Transverse colon (tissue), 4 donors: ENCODE results near the gene GSC2. TPM values are rescaled to one million over a fixed set of nuclear protein-coding genes. Genes with fewer than 3 reads are reported as not detected.
A peak's percentile ranks its signal among the peaks of the same experiment; 100 is the strongest.

Experiments
- DNase-seq: peaks from one replicate; pipeline ENCODE4 v3.0.0-alpha.2; 2019
- H3K27ac ChIP-seq, 4 donors: fragments of 200-600 bp; sonication (generic); 2 replicates each; pipeline ENCODE4 v1.5.1; 2016 to 2018; ENCODE audit warnings: inconsistent platforms in 4 of 4
- H3K27me3 ChIP-seq: fragments of 200-600 bp; sonication (generic); 2 replicates; pipeline ENCODE4 v1.5.1; 2017; ENCODE audit warnings: inconsistent platforms
- H3K36me3 ChIP-seq, 4 donors: fragments of 200-600 bp; sonication (generic); 2 replicates each; pipeline ENCODE4 v1.5.1; 2017 to 2019; ENCODE audit warnings: inconsistent platforms in 4 of 4
- H3K4me1 ChIP-seq, 4 donors: fragments of 200-600 bp; sonication (generic); 2 replicates each; pipeline ENCODE4 v1.5.1; 2017 to 2020; ENCODE audit warnings: inconsistent platforms in 4 of 4
- H3K4me3 ChIP-seq, 4 donors: fragments of 200-600 bp; sonication (generic); 1 replicate in 1 of 4; 2 replicates in 3 of 4; pipeline versions ENCODE4 v1.5.1 to v1.6.1; 2017 to 2019; ENCODE audit warnings: inconsistent platforms in 4 of 4
- H3K9me3 ChIP-seq, 2 donors: fragments of 200-600 bp; sonication (generic); 2 replicates each; pipeline ENCODE4 v1.5.1; 2017 to 2019; ENCODE audit warnings: inconsistent platforms in 2 of 2
- CTCF ChIP-seq, 5 experiments: fragments of 200-600 bp in 3 of 5; fragments of 450-650 bp in 2 of 5; sonication (generic) in 3 of 5; IDR thresholded peaks; 1 replicate in 2 of 5; 2 replicates in 3 of 5; pipeline ENCODE4 v1.5.1; 2016 to 2017; ENCODE audit warnings: antibody characterized with exemption in 5 of 5, inconsistent platforms in 3 of 5, mild to moderate bottlenecking in 2 of 5, moderate library complexity in 1 of 5
- EP300 ChIP-seq: sonication (generic); formaldehyde crosslinking; IDR thresholded peaks from one replicate; pipeline ENCODE4 v1.6.1; 2017; ENCODE audit warnings: antibody characterized with exemption, low read depth
- POLR2A ChIP-seq: fragments of 450-650 bp; IDR thresholded peaks from one replicate; pipeline ENCODE4 v1.6.1; 2016; ENCODE audit warnings: antibody characterized with exemption, mild to moderate bottlenecking, moderate library complexity
- POLR2AphosphoS5 ChIP-seq, 3 donors: sonication (generic); formaldehyde crosslinking; IDR thresholded peaks; one replicate each; pipeline ENCODE4 v1.6.1; 2016; ENCODE audit warnings: antibody characterized with exemption in 3 of 3
- WGBS, 2 donors: methylation state at CpG; one replicate each; pipeline ENCODE4 v1.1.5; 2018; ENCODE audit warnings: low coverage in 1 of 2; 5-methylcytosine and 5-hydroxymethylcytosine counted together
- in situ Hi-C, 4 donors: fragments of 200-750 bp; cut with MboI; loops; one replicate each; pipeline versions ENCODE4 v1.15.0 to v1.15.1; 2017; ENCODE audit warnings: low sequenced_read_pairs in 3 of 4, low pct_ligation_motif_present in 1 of 4, low pct_unique_long_range_greater_than_20kb in 1 of 4
- intact Hi-C: fragments of 100-400 bp; cut with DNase I; formaldehyde crosslinking; loops from one replicate; pipeline ENCODE4 v1.15.1; 2023; ENCODE audit warnings: low total_unique reads
- total RNA-seq, 4 donors: library from RNA; depleted of rRNA; stranded (reverse); fragments of >200 nt; gene quantifications; one replicate each; pipeline ENCODE4 v1.1.0, GENCODE V29; 2016

GSC2 gene
- total RNA-seq, 4 donors from 2014 or later = not detected

- Histone ChIP-seq H3K4me3 (no peak overlapping the region), H3K27ac (peak overlapping the region in 2 of 4 donors; percentile 32 to 60), H3K4me1 (peaks cover 14 to 58% (median 24%) of the 10 kb centered on the region in 4 donors), H3K9me3 (no peaks in the 10 kb centered on the region), H3K36me3 (no peaks in the 10 kb centered on the region), H3K27me3 (no peaks in the 10 kb centered on the region)
- intact Hi-C loops = no loop called here
- TF ChIP-seq EP300 (no peak), POLR2AphosphoS5 (IDR thresholded peaks at IDR 0.05) (no peak), CTCF (IDR thresholded peaks at IDR 0.05) (no peak), POLR2A (no peak)
- no peak for DNase-seq
- WGBS, 2 donors = 59 to 81% methylated on average over 2 to 3 of the region's 3 CpGs
- in situ Hi-C loops = no loop called here
Measured at GRCh38 chr22:19108807-19109197, 41.3 kb downstream of the GSC2 start.

GRCh38 chr22:19107730-19108074 is 42.4 kb downstream of the GSC2 start:
- Histone ChIP-seq H3K4me3 (no peak overlapping the region), H3K27me3 (no peaks in the 10 kb centered on the region), H3K27ac (no peak overlapping the region), H3K9me3 (no peaks in the 10 kb centered on the region), H3K36me3 (no peaks in the 10 kb centered on the region), H3K4me1 (peaks cover 14 to 60% (median 26%) of the 10 kb centered on the region in 4 donors)
- TF ChIP-seq POLR2A = no peak
- no peak for TF ChIP-seq CTCF (IDR thresholded peaks at IDR 0.05)
- no peak for TF ChIP-seq EP300
- TF ChIP-seq POLR2AphosphoS5 (IDR thresholded peaks at IDR 0.05) = no peak
- 83 to 90% methylated on average over 2 to 8 of the region's 8 CpGs for WGBS, 2 donors
- in situ Hi-C loops = no loop called here
- no peak for DNase-seq
- intact Hi-C loops = no loop called here

- Histone ChIP-seq H3K27me3 (no peaks in the 10 kb centered on the region), H3K36me3 (no peaks in the 10 kb centered on the region), H3K9me3 (no peaks in the 10 kb centered on the region), H3K4me1 (peaks cover 14 to 60% (median 26%) of the 10 kb centered on the region in 4 donors), H3K4me3 (no peak overlapping the region), H3K27ac (no peak overlapping the region)
- no peak for DNase-seq
- 91% methylated on average over 3 of the region's 3 CpGs; no CpG with 5 or more reads in 1 of the 2 donors for WGBS, 2 donors
- no peak for TF ChIP-seq CTCF (IDR thresholded peaks at IDR 0.05)
- TF ChIP-seq EP300 = no peak
- no peak for TF ChIP-seq POLR2AphosphoS5 (IDR thresholded peaks at IDR 0.05)
- TF ChIP-seq POLR2A = no peak
- intact Hi-C loops (no loop called here), in situ Hi-C loops (no loop called here)
Measured at GRCh38 chr22:19106886-19107729, 43.0 kb downstream of the GSC2 start.

- no peaks in the 10 kb centered on the region for H3K27me3 ChIP-seq
- peaks cover 14 to 60% (median 26%) of the 10 kb centered on the region in 4 donors for H3K4me1 ChIP-seq
- no peaks in the 10 kb centered on the region for H3K9me3 ChIP-seq
- intact Hi-C loops = no loop called here
- no peak overlapping the region for H3K27ac ChIP-seq
- no peak overlapping the region for H3K4me3 ChIP-seq
- WGBS, 2 donors = 53 to 60% methylated on average over 3 to 18 of the region's 18 CpGs
- peak in 1 of 5 experiments; percentile 26 for TF ChIP-seq CTCF (IDR thresholded peaks at IDR 0.05)
- no peak for TF ChIP-seq EP300
- in situ Hi-C loops = no loop called here
- H3K36me3 ChIP-seq = no peaks in the 10 kb centered on the region
- DNase-seq = no peak
Measured at GRCh38 chr22:19105867-19106802, 44.0 kb downstream of the GSC2 start.
